ENCODE measurements around the gene TLCD3B. TPM values are rescaled to one million over a fixed set of nuclear protein-coding genes. Genes with fewer than 3 reads are reported as not detected.

Gene TLCD3B
- polyA plus RNA-seq, 1 donor from 2014 or later, result 18.9 TPM

GRCh38 chr16:30076276-30076791 lies 45.3 kb upstream of the TLCD3B start:
- TF ChIP-seq EZH2 (IDR thresholded peaks at IDR 0.05; ENCODE audit: borderline replicate concordance, insufficient read depth, low read length, poor library complexity, severe bottlenecking) (no peak), REST (IDR thresholded peaks at IDR 0.05; ENCODE audit: borderline replicate concordance) (no peak), RAD21 (conservative IDR thresholded peaks at IDR 0.05) (no peak), TAF1 (IDR thresholded peaks at IDR 0.05; ENCODE audit: low read depth) (no peak), SMC3 (conservative IDR thresholded peaks at IDR 0.05; ENCODE audit: poor library complexity) (no peak), EP300 (conservative IDR thresholded peaks at IDR 0.05; ENCODE audit: poor library complexity, severe bottlenecking) (no peak), MXI1 (conservative IDR thresholded peaks at IDR 0.05; ENCODE audit: poor library complexity, severe bottlenecking) (no peak), POLR2AphosphoS5 (IDR thresholded peaks at IDR 0.05) (no peak)
- TF ChIP-seq, protein P1, sequence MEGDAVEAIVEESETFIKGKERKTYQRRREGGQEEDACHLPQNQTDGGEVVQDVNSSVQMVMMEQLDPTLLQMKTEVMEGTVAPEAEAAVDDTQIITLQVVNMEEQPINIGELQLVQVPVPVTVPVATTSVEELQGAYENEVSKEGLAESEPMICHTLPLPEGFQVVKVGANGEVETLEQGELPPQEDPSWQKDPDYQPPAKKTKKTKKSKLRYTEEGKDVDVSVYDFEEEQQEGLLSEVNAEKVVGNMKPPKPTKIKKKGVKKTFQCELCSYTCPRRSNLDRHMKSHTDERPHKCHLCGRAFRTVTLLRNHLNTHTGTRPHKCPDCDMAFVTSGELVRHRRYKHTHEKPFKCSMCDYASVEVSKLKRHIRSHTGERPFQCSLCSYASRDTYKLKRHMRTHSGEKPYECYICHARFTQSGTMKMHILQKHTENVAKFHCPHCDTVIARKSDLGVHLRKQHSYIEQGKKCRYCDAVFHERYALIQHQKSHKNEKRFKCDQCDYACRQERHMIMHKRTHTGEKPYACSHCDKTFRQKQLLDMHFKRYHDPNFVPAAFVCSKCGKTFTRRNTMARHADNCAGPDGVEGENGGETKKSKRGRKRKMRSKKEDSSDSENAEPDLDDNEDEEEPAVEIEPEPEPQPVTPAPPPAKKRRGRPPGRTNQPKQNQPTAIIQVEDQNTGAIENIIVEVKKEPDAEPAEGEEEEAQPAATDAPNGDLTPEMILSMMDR (IDR thresholded peaks at IDR 0.05; ENCODE audit: poor library complexity, severe bottlenecking), result no peak
- Histone ChIP-seq H3K79me2 (replicated peaks; ENCODE audit: insufficient read depth, low read length) (peaks cover 32% of the 10 kb centered on the region), H3K9me2 (ENCODE audit: insufficient read depth, low read length) (no peaks in the 10 kb centered on the region), H3K9ac (ENCODE audit: low read length) (peak overlapping the region; percentile 89), H3K9me3 (ENCODE audit: low read length) (no peaks in the 10 kb centered on the region), H3K27ac (ENCODE audit: low read length) (peak overlapping the region; percentile 80), H3K27me3 (ENCODE audit: insufficient read depth, low read depth, low read length) (no peaks in the 10 kb centered on the region), H3K36me3 (ENCODE audit: insufficient read depth, low read length) (no peaks in the 10 kb centered on the region), H3K4me3 (ENCODE audit: low read length) (peak overlapping the region; percentile 99), H4K20me1 (ENCODE audit: insufficient read depth) (no peaks in the 10 kb centered on the region), H2AFZ (ENCODE audit: low read depth, low read length) (peak overlapping the region; percentile 65), H3K4me2 (ENCODE audit: low read length) (peak overlapping the region; percentile 98), H3F3A (ENCODE audit: insufficient read depth, low read length, poor library complexity, severe bottlenecking) (no peaks in the 10 kb centered on the region)

DNA sequence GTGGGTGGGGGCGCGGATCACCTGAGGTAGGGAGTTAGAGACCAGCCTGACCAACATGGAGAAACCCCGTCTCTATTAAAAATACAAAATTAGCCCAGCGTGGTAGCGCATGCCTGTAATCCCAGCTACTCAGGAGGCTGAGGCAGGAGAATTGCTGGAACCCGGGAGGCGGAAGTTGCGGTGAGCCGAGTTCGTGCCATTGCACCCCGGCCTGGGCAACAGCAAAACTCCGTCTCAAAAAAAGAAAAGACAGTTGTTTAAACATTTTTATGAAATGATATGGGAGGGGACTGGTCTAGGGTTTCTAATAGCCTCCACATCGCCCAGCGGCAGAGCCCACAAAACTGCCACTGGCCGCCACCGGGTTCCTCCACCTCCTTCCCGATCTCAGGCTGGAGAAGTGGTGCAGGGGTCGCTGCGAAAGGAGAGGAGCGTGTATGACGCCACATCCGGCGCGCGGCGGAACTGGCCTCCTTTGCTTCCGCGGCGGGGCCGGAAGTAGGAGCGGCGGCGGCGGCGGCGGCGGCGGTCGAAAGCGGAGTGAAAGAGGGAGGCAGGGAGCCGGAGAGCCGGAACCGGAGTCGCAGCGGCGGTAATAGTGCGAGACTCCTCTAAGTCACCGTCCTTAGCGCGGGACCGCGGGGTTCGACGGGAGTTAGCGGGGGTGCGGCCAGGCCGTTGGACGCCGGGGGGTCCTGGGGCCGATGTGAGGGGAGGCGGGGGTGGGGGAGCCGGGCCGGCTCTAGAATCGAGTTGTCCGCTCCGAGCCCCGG lies 44.6 kb upstream of the TLCD3B start, which contains the start of gene PPP4C:
Gene PPP4C, plus strand, starts transcription at position 492 of the 773 bp plus-strand sequence. CDS start 384 bp downstream, outside the sequence.
- Histone ChIP-seq H3K27ac (ENCODE audit: low read length) (peak within 1 kb of the TSS; percentile 80), H3K27me3 (ENCODE audit: insufficient read depth, low read depth, low read length) (no peaks in the 10 kb centered on the region), H3K79me2 (replicated peaks; ENCODE audit: insufficient read depth, low read length) (peaks cover 32% of the 10 kb centered on the region), H2AFZ (ENCODE audit: low read depth, low read length) (peak within 1 kb of the TSS; percentile 65), H3K4me2 (ENCODE audit: low read length) (peak within 1 kb of the TSS; percentile 98), H3K9me2 (ENCODE audit: insufficient read depth, low read length) (no peaks in the 10 kb centered on the region), H3F3A (ENCODE audit: insufficient read depth, low read length, poor library complexity, severe bottlenecking) (no peaks in the 10 kb centered on the region), H4K20me1 (ENCODE audit: insufficient read depth) (no peaks in the 10 kb centered on the region), H3K9ac (ENCODE audit: low read length) (peak within 1 kb of the TSS; percentile 89), H3K36me3 (ENCODE audit: insufficient read depth, low read length) (no peaks in the 10 kb centered on the region), H3K4me3 (ENCODE audit: low read length) (peak within 1 kb of the TSS; percentile 99), H3K9me3 (ENCODE audit: low read length) (no peaks in the 10 kb centered on the region)
- TF ChIP-seq RAD21 (conservative IDR thresholded peaks at IDR 0.05) (peak; percentile 15), EZH2 (IDR thresholded peaks at IDR 0.05; ENCODE audit: borderline replicate concordance, insufficient read depth, low read length, poor library complexity, severe bottlenecking) (no peak), REST (IDR thresholded peaks at IDR 0.05; ENCODE audit: borderline replicate concordance) (no peak), SMC3 (conservative IDR thresholded peaks at IDR 0.05; ENCODE audit: poor library complexity) (peak; percentile 33), EP300 (conservative IDR thresholded peaks at IDR 0.05; ENCODE audit: poor library complexity, severe bottlenecking) (peak; percentile 19), TAF1 (IDR thresholded peaks at IDR 0.05; ENCODE audit: low read depth) (peak; percentile 53), POLR2AphosphoS5 (IDR thresholded peaks at IDR 0.05) (peak; percentile 92), MXI1 (conservative IDR thresholded peaks at IDR 0.05; ENCODE audit: poor library complexity, severe bottlenecking) (peak; percentile 59)
- TF ChIP-seq, protein P1 (IDR thresholded peaks at IDR 0.05; ENCODE audit: poor library complexity, severe bottlenecking), result peak; percentile 19

Data from neural cell (in vitro differentiated cells).